Measurements from ENCODE around the gene PRRT4. TPM values are rescaled to one million over a fixed set of nuclear protein-coding genes. Genes with fewer than 3 reads are reported as not detected.
A peak's percentile ranks its signal among the peaks of the same experiment; 100 is the strongest.

The PRRT4 gene
- total and polyA plus RNA-seq, 2 of the 13 experiments (the other 11 are each of a cell fraction or from before 2014, with no cell fraction given), result not detected

DNA sequence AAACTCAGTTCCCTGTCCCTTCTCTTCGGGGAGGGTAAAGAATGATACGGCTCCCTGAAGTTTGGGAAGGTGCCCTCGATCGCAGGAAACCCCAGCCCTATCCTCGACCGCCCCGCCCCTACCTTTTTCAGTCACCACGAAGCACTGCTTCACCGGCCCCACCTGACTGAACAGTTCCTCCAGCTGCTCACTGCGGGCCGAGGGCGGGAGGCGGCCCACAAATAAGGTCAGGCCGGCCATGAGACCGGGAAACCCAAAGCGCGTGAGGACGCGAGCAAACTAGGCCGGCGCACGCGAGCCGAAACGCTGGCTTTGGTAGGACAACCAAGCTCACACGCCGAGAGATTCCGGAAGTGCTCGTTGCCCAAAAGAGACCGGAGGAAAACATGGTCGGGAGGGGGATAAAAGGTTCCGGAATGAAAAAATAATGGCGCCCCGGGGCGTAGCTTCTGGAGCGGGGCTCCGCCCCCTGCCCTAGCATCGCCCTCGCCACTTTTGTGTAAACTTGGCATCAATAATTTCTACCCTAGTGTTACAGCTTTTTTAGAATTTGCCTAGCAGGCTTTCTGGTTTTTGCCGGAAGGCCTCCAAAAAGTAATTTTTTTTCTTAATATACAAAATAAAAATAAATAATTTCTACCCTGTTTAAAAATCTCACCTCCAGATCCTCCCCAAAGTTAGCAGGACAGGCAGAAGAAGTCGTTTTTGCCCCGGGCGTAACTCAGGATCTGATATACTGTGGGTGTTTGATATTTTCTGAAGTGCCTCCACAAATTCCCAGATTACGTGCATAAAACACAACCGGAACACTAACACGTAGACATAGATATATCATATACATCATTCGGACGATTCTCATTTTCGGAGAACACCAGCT, 17.7 kb downstream of the PRRT4 start, which contains the start of gene RBM28 (continued):
- TF ChIP-seq ZBTB21 (CRISPR knock-in tag; IDR thresholded peaks at IDR 0.05) (peak; percentile 54; the same call in 1 of the 2 replicates), ZFYVE20 (CRISPR knock-in tag; IDR thresholded peaks at IDR 0.05; ENCODE audit: borderline replicate concordance, low read depth) (peak; percentile 99), TAF1 (CRISPR knock-in tag; IDR thresholded peaks at IDR 0.05) (peak; percentile 93), ZNF839 (CRISPR knock-in tag; IDR thresholded peaks at IDR 0.05; ENCODE audit: borderline replicate concordance) (peak; percentile 83), ZNF598 (CRISPR knock-in tag; IDR thresholded peaks at IDR 0.05; ENCODE audit: borderline replicate concordance) (peak; percentile 100), ZNF441 (CRISPR knock-in tag; IDR thresholded peaks at IDR 0.05; ENCODE audit: borderline replicate concordance) (peak; percentile 93), RORA (CRISPR knock-in tag; IDR thresholded peaks at IDR 0.05) (no peak), ZNF3 (CRISPR knock-in tag; IDR thresholded peaks at IDR 0.05) (peak; percentile 88), ZNF230 (CRISPR knock-in tag; IDR thresholded peaks at IDR 0.05) (peak; percentile 98), ZNF496 (CRISPR knock-in tag; IDR thresholded peaks at IDR 0.05; ENCODE audit: insufficient replicate concordance) (peak; percentile 76), GABPB1 (CRISPR knock-in tag; IDR thresholded peaks at IDR 0.05) (peak; percentile 99), MIXL1 (CRISPR knock-in tag; IDR thresholded peaks at IDR 0.05) (peak; percentile 98), YEATS4 (CRISPR knock-in tag; IDR thresholded peaks at IDR 0.05; ENCODE audit: borderline replicate concordance) (peak; percentile 95), ZUFSP (CRISPR knock-in tag; IDR thresholded peaks at IDR 0.05; ENCODE audit: borderline replicate concordance) (no peak), PHF20 (CRISPR knock-in tag; IDR thresholded peaks at IDR 0.05) (peak; percentile 96), ZNF331 (CRISPR knock-in tag; IDR thresholded peaks at IDR 0.05) (peak; percentile 99), ZBTB38 (CRISPR knock-in tag; IDR thresholded peaks at IDR 0.05) (peak; percentile 96), ZBED4 (CRISPR knock-in tag; IDR thresholded peaks at IDR 0.05; ENCODE audit: borderline replicate concordance) (peak; percentile 95), PTBP1 (IDR thresholded peaks at IDR 0.05; ENCODE audit: low read depth, low read length, poor library complexity, severe bottlenecking) (peak; percentile 83), ZNF777 (CRISPR knock-in tag; IDR thresholded peaks at IDR 0.05) (peak; percentile 83), HNRNPK (IDR thresholded peaks at IDR 0.05; ENCODE audit: low read depth, low read length, poor library complexity, severe bottlenecking) (peak; percentile 15), SOX6 (IDR thresholded peaks at IDR 0.05) (no peak), SOX6 (CRISPR knock-in tag; IDR thresholded peaks at IDR 0.05) (peak; percentile 71), ZNF549 (CRISPR knock-in tag; IDR thresholded peaks at IDR 0.05) (no peak)
- TF ChIP-seq, protein P1, sequence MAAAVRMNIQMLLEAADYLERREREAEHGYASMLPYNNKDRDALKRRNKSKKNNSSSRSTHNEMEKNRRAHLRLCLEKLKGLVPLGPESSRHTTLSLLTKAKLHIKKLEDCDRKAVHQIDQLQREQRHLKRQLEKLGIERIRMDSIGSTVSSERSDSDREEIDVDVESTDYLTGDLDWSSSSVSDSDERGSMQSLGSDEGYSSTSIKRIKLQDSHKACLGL (CRISPR knock-in tag; IDR thresholded peaks at IDR 0.05), result peak; percentile 96

Data from HepG2 (cell line).